NCI-H460 (cell line): Measurements from ENCODE around the gene DRC3. TPM values are rescaled to one million over a fixed set of nuclear protein-coding genes. Genes with fewer than 3 reads are reported as not detected.
"Not testable (repeated sequence)": the region's sequence is repeated elsewhere in the genome, so short reads cannot be mapped to it uniquely, and the experiment has no call there.

Experiments used
- DNase-seq: peaks from one replicate; pipeline ENCODE4 v3.0.0-alpha.2; 2016; ENCODE audit warnings: low read depth; ENCODE audit errors: extremely low read depth
- total RNA-seq: library from RNA; depleted of rRNA; stranded (reverse); fragments of >200 nt; shearing (Covaris generic); gene quantifications from 2 replicates; pipeline ENCODE4 v1.2.3, GENCODE V29; 2014

Gene DRC3
- total RNA-seq, 1 experiment from 2014 or later: 0.40 TPM

GRCh38 chr17:17940441-17940911 lies 32.2 kb upstream of the DRC3 start:
- DNase-seq: no peak

DNA sequence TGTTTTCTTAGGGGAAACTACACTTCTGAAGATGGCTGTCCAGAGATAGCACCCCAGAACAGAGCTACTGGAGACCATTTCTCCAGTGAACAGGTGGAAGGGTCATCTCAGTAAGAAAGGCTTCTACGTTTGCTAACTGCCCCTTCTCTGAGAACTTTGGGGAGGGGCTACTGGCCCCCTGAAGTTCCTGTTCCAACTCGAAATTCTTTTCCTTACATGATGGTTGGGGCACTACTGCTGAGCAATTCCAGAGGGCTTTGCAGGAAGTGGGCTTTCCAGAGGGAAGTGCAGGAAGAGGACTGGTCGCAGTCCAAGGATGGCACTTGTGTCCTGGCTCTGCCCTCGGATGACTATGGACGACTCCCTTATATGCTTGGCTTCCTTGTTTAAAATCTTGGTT lies 31.6 kb upstream of the DRC3 start:
- no peak for DNase-seq

DNA sequence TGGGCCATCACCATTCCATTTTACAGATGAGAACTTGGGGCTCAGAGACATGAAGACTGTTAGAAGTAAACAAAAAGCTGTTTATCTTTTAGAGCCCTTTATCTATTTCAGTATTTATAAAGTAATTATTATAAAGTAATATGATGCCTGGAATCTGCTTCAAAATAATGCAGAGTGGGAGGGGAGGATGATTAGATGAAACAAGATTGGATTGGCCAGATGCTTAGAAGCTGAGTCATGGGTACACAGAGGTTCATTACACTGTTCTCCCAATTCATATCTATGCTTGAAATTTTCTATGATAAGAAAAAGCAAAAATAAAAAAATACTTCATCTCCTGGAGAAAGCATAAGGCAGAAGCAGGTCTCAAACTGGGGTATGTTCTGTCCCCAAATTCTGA lies 29.8 kb upstream of the DRC3 start:
- no peak for DNase-seq

DNA sequence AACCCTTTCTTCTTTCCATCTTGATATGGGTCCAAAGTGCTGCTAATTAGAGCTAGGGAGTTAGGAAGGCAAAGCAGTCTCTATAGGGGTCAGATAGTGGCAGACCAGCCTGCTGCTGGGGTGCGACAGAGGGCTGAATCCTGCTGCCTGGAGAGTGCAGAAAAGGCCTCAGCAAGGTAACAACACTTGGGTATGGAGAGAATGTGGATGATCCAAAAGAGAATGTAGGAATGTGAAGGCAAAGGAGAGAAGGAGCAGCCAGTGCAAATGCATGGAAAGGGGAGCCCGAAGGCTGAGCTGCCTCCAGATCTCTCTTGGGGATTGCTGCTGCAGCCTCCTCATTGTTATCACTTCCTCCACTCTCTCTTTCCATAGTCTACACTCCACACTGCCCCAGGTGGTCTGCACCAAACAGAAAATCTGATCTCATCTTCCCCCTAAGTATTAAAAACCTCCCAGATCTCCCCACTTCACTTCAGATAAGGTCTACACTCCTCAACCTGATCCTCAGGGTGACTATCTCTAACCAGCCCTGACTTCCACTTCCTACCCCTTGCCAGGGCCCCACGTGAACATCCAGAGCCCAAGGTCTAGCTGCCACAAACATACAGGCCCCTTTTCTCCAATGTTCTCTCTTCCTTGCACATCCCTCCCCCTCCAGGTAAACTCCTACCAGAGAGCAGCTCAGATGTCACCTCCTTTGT lies 29.2 kb upstream of the DRC3 start:
- DNase-seq: no peak

- DNase-seq: no peak
These were observed 28.4 kb upstream of the DRC3 start for GRCh38 chr17:17944242-17944641.

GRCh38 chr17:17944743-17945142 lies 27.9 kb upstream of the DRC3 start:
- no peak for DNase-seq

GRCh38 chr17:17946093-17946492 lies 26.6 kb upstream of the DRC3 start:
- no peak for DNase-seq

GRCh38 chr17:17947309-17947708 lies 25.4 kb upstream of the DRC3 start:
- no peak for DNase-seq

DNA sequence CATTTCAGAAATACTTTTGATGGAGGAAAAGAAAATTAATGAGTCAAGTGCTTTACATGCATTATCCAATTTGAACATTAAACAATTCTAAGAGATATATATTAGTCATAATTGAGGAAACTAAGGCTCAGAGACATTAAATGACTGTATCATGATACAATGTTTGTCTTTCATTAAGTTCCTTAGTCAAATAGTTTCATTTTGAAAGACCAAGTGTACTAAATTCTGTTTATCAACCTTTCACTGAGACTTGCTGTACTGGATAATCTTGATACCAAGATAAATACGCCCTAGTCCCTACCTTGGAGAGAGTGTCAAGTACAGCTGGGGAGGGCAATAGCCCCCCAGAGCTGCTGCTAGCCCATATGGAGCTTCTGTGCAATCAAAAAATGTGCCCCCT lies 24.7 kb upstream of the DRC3 start:
- no peak for DNase-seq

DNA sequence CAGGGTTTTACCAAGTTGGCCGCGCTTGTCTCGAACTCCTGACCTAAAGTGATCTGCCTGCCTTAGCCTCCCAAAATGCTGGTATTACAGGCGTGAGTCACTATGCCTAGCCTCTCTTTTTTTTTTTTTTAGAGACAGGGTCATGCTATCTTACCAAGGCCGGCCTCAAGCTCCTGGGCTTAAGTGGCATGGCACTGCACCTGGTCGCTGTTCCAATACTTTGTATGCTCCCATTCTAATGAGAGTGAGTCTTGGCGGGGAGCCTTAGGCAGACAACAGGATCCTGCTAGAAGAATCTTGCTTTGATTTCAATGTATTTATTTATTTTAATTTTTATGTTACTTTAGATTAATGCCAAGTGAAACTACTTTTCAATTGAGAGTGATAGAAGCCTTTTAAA lies 22.3 kb upstream of the DRC3 start:
- no peak for DNase-seq

- DNase-seq: no peak
These were observed 21.9 kb upstream of the DRC3 start for GRCh38 chr17:17950806-17951205.

DNA sequence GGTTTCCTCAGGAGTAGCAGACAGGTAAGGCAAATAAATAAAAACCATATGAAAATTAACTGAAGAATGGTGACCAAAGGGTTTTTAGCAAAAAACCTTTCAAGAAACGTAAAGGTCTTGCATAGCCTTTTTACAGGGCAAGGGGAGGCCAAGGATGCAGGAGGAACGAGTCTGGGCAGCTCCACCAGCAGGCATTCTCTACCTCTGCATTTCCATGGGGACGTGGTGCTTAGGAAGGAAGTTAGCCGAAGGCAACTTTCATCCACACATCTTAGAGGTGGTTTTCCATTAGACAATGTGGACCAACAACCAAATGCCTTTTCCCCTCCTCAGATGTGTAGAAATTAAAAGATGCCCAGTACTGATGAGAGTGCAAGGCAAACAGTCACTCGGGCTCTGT lies 21.1 kb upstream of the DRC3 start:
- no peak for DNase-seq

DNA sequence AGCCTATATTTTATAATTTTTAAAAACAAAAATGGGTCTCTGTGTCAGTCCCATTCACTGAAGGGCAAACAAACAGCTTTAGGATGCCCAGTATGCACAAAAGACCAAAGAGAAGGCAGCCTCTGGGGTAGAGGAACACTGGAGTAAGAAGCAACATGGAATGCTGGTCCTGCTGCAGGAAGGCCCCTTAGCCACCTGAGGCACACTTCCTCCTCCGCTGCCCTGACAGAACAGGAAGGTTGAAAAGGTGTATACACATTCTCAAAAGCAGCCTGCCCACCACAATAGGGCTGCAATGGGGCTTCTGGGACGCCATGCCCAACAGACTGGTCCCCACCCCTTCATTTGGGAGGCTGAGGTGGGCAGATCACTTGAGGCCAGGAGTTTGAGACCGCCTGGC lies 20.0 kb upstream of the DRC3 start:
- DNase-seq: no peak

GRCh38 chr17:17954079-17954478 lies 18.6 kb upstream of the DRC3 start:
- DNase-seq: no peak

- DNase-seq: not testable (repeated sequence)
These were observed 16.8 kb upstream of the DRC3 start for GRCh38 chr17:17955790-17956341.

DNA sequence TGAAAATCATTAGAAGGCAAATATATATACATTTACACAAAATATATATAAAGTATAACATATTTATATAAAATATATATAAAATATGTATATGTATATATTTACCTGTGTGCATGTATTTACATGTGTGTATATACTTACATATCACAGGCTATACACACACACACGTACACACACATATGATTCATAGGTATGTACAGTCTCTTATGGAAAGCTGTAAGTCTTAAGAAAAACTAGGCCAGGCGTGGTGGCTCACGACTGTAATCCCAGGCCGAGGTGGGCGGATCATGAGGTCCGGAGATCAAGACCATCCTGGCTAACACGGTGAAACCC lies 15.1 kb upstream of the DRC3 start:
- no peak for DNase-seq

DNA sequence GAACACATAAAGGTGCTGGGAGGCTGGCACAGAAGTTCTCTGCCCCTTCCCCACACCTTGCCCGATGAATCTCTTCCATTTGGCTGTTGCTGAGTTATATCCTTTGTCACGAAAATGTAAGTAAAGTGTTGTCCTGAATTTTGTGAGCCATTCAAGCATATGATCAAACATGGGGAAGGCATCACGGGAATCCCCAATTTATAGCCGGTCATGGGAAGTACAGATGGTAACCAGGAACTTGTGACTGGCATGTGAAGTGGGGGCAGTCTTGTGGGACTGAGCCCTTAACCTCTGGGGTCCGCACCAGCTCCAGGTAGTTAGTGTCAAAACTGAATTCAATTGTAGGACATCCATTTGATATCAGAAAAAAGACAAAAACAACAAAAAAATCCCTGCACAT lies 13.7 kb upstream of the DRC3 start:
- no peak for DNase-seq

DNA sequence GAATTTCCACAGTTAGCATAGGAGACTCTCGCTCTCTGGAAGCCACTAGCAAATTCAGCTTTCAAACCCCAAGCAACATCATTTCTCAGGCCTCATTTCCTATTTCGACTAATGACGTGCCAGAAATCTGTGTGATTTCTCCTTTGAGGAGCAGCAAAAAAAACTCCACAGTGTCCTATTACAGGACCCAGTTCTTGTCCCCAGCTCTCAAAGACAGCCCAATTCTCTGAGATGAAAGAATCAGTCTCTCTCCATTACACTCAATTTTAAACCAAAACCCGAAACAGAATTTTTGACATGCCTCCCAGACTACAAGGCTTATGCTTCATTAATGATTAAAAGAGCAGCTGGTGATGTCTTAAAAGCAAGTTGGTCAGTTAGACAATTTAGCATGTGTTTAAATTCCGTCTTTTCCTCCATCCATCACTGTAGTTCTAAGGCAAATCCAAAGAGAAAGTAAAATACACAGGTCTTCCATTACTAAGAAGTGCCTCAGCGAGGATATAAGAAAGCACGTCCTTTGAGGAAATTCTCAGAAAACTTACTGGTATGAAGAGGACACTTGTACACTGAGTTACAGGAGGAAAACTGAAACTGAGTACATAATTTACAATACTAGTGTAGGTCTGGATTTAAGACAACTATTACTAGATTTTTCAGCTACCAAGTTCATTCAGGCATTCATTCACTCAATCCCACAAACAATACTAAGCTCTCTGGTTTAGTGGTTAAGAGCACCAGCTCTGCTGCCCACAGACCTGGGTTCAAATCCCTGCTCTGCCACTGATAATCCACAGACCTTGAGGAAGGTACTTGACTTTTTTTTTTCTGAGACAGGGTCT lies 12.9 kb upstream of the DRC3 start:
- DNase-seq: no peak

- no peak for DNase-seq
These were observed 12.1 kb upstream of the DRC3 start for GRCh38 chr17:17960500-17961030.

GRCh38 chr17:17963066-17963465 lies 9.6 kb upstream of the DRC3 start:
- DNase-seq: no peak

GRCh38 chr17:17963694-17964436 lies 8.8 kb upstream of the DRC3 start:
- no peak for DNase-seq
